HEK293 (cell line): ENCODE data around the gene SCN5A.

Source experiments
- ATF2 ChIP-seq: fragments of 450-650 bp; formaldehyde crosslinking; IDR thresholded peaks from 2 replicates; pipeline ENCODE4 v1.5.1; 2016; ENCODE audit warnings: missing biosample characterization, missing genetic modification characterization, low read depth
- CTCF ChIP-seq: fragments of 450-650 bp; formaldehyde crosslinking; IDR thresholded peaks from 2 replicates; pipeline ENCODE4 v1.5.1; 2016; ENCODE audit warnings: missing biosample characterization, missing genetic modification characterization
- ZBTB20 ChIP-seq: fragments of 450-650 bp; formaldehyde crosslinking; IDR thresholded peaks from 2 replicates; pipeline ENCODE4 v1.5.1; 2016; ENCODE audit warnings: missing biosample characterization, missing genetic modification characterization
- ZBTB8A ChIP-seq: fragments of 450-650 bp; formaldehyde crosslinking; IDR thresholded peaks from 2 replicates; pipeline ENCODE4 v1.5.1; 2016; ENCODE audit warnings: missing biosample characterization, missing genetic modification characterization
- ZEB2 ChIP-seq: fragments of 450-650 bp; formaldehyde crosslinking; IDR thresholded peaks from 2 replicates; pipeline ENCODE4 v1.5.1; 2016; ENCODE audit warnings: missing biosample characterization, missing genetic modification characterization
- ZNF10 ChIP-seq: fragments of 450-650 bp; formaldehyde crosslinking; IDR thresholded peaks from 2 replicates; pipeline ENCODE4 v1.5.1; 2017; ENCODE audit warnings: missing biosample characterization, missing genetic modification characterization
- ZNF174 ChIP-seq: fragments of 450-650 bp; formaldehyde crosslinking; IDR thresholded peaks from 2 replicates; pipeline ENCODE4 v1.5.0; 2017; ENCODE audit warnings: missing biosample characterization, mild to moderate bottlenecking, missing genetic modification characterization
- ZNF23 ChIP-seq: fragments of 450-650 bp; formaldehyde crosslinking; IDR thresholded peaks from 2 replicates; pipeline ENCODE4 v1.5.1; 2016; ENCODE audit warnings: missing biosample characterization, missing genetic modification characterization, borderline replicate concordance
- ZNF324 ChIP-seq: fragments of 450-650 bp; formaldehyde crosslinking; IDR thresholded peaks from 2 replicates; pipeline ENCODE4 v1.5.1; 2016; ENCODE audit warnings: missing biosample characterization, missing genetic modification characterization
- ZNF488 ChIP-seq: fragments of 450-650 bp; formaldehyde crosslinking; IDR thresholded peaks from 2 replicates; pipeline ENCODE4 v1.5.1; 2016; ENCODE audit warnings: missing biosample characterization, missing genetic modification characterization
- ZNF560 ChIP-seq: fragments of 450-650 bp; formaldehyde crosslinking; IDR thresholded peaks from 2 replicates; pipeline ENCODE4 v1.5.1; 2017; ENCODE audit warnings: missing biosample characterization, missing genetic modification characterization, borderline replicate concordance
- ZNF610 ChIP-seq: fragments of 450-650 bp; formaldehyde crosslinking; IDR thresholded peaks from 2 replicates; pipeline ENCODE4 v1.5.1; 2016; ENCODE audit warnings: missing biosample characterization, missing genetic modification characterization, borderline replicate concordance
- ZNF639 ChIP-seq: fragments of 450-650 bp; formaldehyde crosslinking; IDR thresholded peaks from 2 replicates; pipeline ENCODE4 v1.5.1; 2016; ENCODE audit warnings: missing biosample characterization, missing genetic modification characterization
- ZNF785 ChIP-seq: fragments of 450-650 bp; formaldehyde crosslinking; IDR thresholded peaks from 2 replicates; pipeline ENCODE4 v1.5.1; 2016; ENCODE audit warnings: missing biosample characterization, missing genetic modification characterization

GRCh38 chr3:38648659-38649499, 608 bp downstream of the SCN5A start:
- TF ChIP-seq CTCF (tag by site-specific recombination) (no peak), ZNF639 (tag by site-specific recombination) (no peak), ZNF324 (no peak), ATF2 (tag by site-specific recombination) (no peak), ZBTB8A (tag by site-specific recombination) (no peak; the same call in 1 of the 2 replicates), ZNF174 (tag by site-specific recombination) (no peak), ZNF23 (tag by site-specific recombination) (no peak), ZBTB20 (tag by site-specific recombination) (no peak), ZNF10 (tag by site-specific recombination) (no peak), ZEB2 (no peak), ZNF488 (no peak), ZNF610 (tag by site-specific recombination) (no peak), ZNF560 (tag by site-specific recombination) (no peak), ZNF785 (tag by site-specific recombination) (no peak)
